ENCODE results near the gene ERLIN1. TPM values are rescaled to one million over a fixed set of nuclear protein-coding genes. Genes with fewer than 3 reads are reported as not detected.

Gene ERLIN1
- total RNA-seq, result 10 to 100 TPM; 22.6 to 43.9 (median 24.0) TPM

GRCh38 chr10:100185364-100186252 lies at the start of gene ERLIN1:
ERLIN1 (minus strand) TSS chr10:100186029; CDS start chr10:100185626, 403 bp downstream.
- no peak for TF ChIP-seq CTCF (IDR thresholded peaks at IDR 0.05; ENCODE audit: low read depth)

- TF ChIP-seq CTCF (IDR thresholded peaks at IDR 0.05; ENCODE audit: low read depth), result no peak
These were observed 46.3 kb upstream of the ERLIN1 start for GRCh38 chr10:100232101-100232500.

GRCh38 chr10:100229819-100230422 lies 44.1 kb upstream of the ERLIN1 start:
- TF ChIP-seq CTCF (IDR thresholded peaks at IDR 0.05; ENCODE audit: low read depth), result no peak

GRCh38 chr10:100223879-100224278 lies 38.0 kb upstream of the ERLIN1 start:
- TF ChIP-seq CTCF (IDR thresholded peaks at IDR 0.05; ENCODE audit: low read depth), result no peak

GRCh38 chr10:100222529-100222928 lies 36.7 kb upstream of the ERLIN1 start:
- TF ChIP-seq CTCF (IDR thresholded peaks at IDR 0.05; ENCODE audit: low read depth), result no peak

- TF ChIP-seq CTCF (IDR thresholded peaks at IDR 0.05; ENCODE audit: low read depth), result no peak
These were observed 30.2 kb upstream of the ERLIN1 start for GRCh38 chr10:100216006-100216405.

- no peak for TF ChIP-seq CTCF (IDR thresholded peaks at IDR 0.05; ENCODE audit: low read depth)
These were observed 23.5 kb upstream of the ERLIN1 start for GRCh38 chr10:100209303-100209702.
